Prostate gland (tissue), 2 donors: ENCODE results near the gene MED16.
"Not testable (repeated sequence)": the region's sequence is repeated elsewhere in the genome, so short reads cannot be mapped to it uniquely, and the experiment has no call there.

Source experiments
- POLR2A ChIP-seq: fragments of 450-650 bp; IDR thresholded peaks from one replicate; pipeline ENCODE4 v1.6.1; 2016; ENCODE audit warnings: antibody characterized with exemption, mild to moderate bottlenecking
- POLR2AphosphoS5 ChIP-seq: sonication (generic); formaldehyde crosslinking; IDR thresholded peaks from one replicate; pipeline ENCODE4 v1.6.1; 2017; ENCODE audit warnings: antibody characterized with exemption
- TF ChIP-seq, protein P1 (sequence below), 4 experiments: fragments of 200-600 bp in 2 of 4; fragments of 450-650 bp in 2 of 4; sonication (generic) in 2 of 4; IDR thresholded peaks; 1 replicate in 3 of 4; 2 replicates in 1 of 4; pipeline ENCODE4 v1.5.1; 2016 to 2019; ENCODE audit warnings: antibody characterized with exemption in 4 of 4, mild to moderate bottlenecking in 2 of 4, moderate library complexity in 2 of 4

DNA sequence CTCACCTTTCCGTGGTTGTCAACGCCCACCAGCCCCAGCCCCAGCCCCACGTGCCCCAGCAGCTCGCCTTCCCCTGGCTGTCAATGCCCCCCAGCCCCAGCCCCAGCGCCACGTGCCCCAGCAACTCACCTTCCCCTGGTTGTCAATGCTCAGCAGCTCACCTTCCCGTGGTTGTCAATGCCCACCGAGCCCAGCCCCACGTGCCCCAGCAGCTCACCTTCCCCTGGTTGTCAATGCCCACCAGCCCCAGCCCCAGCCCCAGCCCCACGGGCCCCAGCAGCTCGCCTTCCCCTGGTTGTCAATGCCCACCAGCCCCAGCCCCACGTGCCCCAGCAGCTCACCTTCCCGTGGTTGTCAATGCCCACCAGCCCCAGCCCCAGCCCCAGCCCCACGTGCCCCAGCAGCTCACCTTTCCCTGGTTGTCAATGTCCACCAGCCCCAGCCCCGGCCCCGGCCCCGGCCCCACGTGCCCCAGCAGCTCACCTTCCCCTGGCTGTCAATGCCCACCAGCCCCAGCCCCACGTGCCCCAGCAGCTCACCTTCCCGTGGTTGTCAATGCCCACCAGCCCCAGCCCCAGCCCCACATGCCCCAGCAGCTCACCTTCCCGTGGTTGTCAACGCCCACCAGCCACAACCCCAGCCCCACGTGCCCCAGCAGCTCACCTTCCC, 14.9 kb downstream of the MED16 start:
- not testable (repeated sequence) for TF ChIP-seq POLR2A, POLR2AphosphoS5
- TF ChIP-seq, protein P1, sequence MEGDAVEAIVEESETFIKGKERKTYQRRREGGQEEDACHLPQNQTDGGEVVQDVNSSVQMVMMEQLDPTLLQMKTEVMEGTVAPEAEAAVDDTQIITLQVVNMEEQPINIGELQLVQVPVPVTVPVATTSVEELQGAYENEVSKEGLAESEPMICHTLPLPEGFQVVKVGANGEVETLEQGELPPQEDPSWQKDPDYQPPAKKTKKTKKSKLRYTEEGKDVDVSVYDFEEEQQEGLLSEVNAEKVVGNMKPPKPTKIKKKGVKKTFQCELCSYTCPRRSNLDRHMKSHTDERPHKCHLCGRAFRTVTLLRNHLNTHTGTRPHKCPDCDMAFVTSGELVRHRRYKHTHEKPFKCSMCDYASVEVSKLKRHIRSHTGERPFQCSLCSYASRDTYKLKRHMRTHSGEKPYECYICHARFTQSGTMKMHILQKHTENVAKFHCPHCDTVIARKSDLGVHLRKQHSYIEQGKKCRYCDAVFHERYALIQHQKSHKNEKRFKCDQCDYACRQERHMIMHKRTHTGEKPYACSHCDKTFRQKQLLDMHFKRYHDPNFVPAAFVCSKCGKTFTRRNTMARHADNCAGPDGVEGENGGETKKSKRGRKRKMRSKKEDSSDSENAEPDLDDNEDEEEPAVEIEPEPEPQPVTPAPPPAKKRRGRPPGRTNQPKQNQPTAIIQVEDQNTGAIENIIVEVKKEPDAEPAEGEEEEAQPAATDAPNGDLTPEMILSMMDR (IDR thresholded peaks at IDR 0.05): not testable (repeated sequence)
